Left ventricle myocardium superior (tissue), 1 donor: Measurements from ENCODE around the gene GRK5. TPM values are rescaled to one million over a fixed set of nuclear protein-coding genes. Genes with fewer than 3 reads are reported as not detected.

Source experiments
- ATAC-seq: fragments of 200-7000 bp; cut with Tn5 transposase; one replicate; pipeline ENCODE4 v1.9.1; 2020; ENCODE audit warnings: mild to moderate bottlenecking, moderate library complexity
- DNase-seq: peaks from one replicate; pipeline ENCODE4 v3.0.0-alpha.2; 2020
- intact Hi-C: fragments of 100-400 bp; cut with micrococcal nuclease; formaldehyde crosslinking; loops from one replicate; pipeline ENCODE4 v1.11.0; 2022
- total RNA-seq: library from RNA; stranded (reverse); fragmentation: NEBNext Ultra II Directional; extraction: Animal tissue kit (Norgen Biotek cat#: 25700); gene quantifications from one replicate; pipeline ENCODE4 v1.2.1, GENCODE V29; 2021
- donor health status: DM: no; HTN: yes; CAD: no; lungs with severe emphysema.

The GRK5 gene
- total RNA-seq, 1 donor from 2014 or later: 43.4 TPM

- no peak for DNase-seq
- no peak for ATAC-seq
- intact Hi-C loops: no loop called here
These were observed 153.7 kb downstream of the GRK5 start for GRCh38 chr10:119361037-119361436.

DNA sequence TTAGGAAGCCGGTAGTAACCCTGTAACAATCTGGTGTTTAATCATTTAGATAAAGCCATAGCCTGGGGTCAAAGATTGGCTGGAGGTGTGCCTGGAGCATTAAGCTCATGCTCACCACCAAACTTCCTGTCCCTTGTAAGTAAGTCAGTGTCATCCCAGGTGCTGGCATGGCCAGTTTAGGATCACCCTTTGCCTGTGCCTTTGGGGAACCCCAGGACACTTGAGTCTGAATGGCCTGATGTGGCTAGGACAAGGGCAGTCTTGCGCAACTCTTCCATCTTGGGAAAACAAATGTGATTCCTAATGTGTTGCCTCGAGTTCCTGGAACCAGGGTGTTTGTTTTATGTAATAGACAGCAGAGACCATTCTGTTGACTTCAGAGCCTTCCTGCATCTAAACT is 154.8 kb downstream of the GRK5 start:
- intact Hi-C loops: no loop called here
- peak; percentile 39 for ATAC-seq
- no peak for DNase-seq

DNA sequence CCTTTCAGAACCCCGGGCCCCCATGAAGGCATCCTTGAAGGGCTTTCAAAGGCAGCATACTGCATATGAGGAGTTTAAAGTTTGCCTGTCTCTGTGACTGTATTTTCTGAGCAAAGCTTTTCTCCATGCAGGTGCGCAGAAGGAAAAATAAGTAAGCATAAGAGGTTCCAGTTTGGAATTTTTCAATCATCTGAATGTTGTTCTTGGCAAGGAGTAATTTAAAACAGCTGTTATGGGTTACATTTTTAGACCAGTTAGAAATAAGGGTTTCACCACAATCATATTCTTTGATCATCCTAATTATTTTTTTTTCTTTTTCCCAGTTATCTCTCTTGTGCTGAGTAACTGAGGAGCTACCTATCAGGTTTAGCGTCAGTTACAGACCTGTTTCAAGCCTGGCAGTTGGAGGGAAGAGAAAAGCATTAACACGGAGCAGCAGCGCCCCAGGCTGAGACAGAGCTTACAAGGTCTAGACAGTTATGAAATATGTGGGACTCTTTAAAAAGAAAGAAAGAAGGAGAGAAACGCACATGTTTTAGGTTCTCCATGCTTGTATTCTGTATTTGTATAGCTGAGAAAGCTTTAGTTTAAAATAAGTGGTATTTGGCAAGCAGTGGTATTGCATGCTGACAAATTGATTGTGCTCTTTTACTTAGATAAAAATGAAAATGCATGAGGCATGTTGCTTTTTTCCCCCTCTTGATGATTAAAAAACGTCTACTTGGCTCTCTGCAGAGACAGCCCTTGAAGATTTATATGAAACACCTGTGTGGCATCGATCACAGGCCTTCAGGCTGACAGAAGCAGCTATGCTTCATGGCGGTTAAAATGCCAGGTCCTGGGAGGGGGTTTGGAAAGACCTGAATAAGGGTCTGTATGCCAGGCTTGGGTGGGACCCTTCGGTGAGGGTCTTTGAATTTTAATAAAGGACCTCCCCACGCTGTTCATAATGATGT is 157.6 kb downstream of the GRK5 start:
- DNase-seq (no peak), ATAC-seq (no peak)
- intact Hi-C loops: no loop called here

DNA sequence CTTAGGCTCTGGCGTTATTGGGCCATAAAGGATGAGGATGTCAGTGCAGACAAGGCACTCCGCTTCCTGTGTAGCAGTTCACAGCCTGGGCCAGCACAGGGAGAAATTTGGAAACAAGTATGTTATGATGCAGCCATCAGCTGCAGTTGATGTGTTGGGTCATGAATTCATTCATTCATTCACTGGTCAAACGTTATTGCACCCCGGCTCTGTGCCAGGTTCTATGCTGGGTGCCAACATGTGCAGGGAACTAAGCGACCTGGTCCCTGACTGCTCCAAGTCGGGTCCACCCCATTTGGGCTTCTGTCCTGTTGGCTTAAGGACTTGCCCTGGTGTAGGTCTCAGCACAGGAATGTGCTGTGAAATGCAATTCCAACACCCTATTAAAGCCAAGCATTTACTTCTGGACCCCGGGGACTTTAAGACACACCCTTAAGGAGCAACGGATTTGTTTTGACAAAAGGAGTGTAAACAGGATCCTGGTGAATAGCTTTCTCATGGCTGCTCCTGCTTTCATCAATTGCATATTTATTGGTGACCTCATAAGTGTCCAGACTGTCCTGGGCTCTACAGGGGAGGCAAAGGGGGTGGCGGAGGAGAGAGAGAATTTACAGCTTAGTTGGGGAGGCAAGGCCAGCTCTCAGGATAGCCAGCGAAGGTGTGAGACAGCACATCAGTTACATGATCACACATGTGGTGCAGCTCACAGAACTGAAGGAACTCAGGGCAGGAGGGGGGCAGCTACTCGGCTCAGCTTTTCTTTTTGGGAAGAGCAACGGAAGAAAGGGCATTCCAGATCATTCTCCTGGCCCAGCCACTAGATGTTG is 158.6 kb downstream of the GRK5 start:
- DNase-seq: no peak
- peak; percentile 27 for ATAC-seq
- intact Hi-C loops: no loop called here

GRCh38 chr10:119367841-119368549 is 160.6 kb downstream of the GRK5 start:
- ATAC-seq: no peak
- DNase-seq: no peak
- intact Hi-C loops: no loop called here

DNA sequence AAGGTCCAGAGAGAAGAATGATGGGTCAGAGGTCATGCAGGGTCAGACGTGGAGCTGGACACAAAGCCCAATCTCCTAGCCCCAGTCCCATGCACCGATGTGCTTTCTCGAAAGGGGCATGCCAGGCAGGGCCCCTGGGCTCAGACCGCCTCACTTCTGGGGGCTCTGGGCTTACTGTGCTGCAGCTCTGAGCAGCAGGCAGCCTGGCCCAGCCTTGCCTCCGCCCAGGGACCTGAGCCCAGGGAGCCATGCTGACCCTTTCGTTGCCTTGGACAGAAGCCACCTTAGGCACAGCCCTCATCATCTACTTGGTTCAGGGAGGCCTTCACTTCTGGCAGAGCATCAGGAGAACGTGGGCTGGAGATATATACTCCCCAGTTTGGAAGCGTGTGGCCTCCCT is 161.2 kb downstream of the GRK5 start:
- ATAC-seq (no peak), DNase-seq (no peak)
- intact Hi-C loops: no loop called here

DNA sequence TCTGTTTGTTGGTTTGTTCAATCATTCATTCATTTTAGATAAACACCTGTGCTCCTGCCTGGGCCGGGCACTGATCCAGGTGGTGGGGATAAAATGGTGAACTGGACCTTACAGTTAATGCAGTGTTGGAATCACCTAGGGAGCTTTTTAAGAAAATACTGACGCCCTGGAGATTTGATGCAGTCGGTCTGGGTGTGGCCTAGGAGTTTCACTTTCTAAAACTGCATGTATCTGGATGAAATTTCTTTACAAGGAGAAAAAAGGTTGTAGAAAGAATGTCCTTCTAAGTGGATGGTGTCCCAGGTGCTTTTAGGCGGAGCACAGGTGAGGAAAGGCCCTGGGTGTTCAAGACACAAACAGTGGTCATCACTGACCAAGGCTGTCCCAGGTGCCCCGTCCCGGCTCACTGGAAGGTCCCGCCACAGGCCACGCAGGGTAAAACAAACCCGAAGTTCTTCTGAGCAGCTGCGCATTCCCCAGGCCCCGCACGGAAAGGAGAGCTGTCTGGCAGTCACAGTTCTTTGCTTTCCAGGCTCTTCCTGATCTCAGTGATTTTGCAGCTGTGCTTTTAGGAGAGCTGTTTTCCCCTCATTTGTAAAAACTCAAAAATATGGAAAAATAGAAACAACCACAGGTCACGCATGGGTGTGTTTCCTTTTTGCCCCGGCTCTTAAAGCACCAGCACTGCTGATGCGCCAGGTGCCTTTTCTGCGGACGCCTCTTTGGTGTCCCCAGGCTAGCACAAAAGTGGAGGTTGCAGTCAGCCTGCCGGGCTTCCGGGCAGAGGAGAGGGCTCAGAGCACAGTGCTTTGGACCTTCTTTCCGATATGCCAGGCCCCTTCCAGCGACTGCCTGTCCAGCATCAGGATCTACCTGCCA is 161.9 kb downstream of the GRK5 start:
- intact Hi-C loops: no loop called here
- no peak for ATAC-seq
- no peak for DNase-seq

- DNase-seq (no peak), ATAC-seq (peak; percentile 58)
- intact Hi-C loops: no loop called here
These were observed 162.9 kb downstream of the GRK5 start for GRCh38 chr10:119370111-119370741.

DNA sequence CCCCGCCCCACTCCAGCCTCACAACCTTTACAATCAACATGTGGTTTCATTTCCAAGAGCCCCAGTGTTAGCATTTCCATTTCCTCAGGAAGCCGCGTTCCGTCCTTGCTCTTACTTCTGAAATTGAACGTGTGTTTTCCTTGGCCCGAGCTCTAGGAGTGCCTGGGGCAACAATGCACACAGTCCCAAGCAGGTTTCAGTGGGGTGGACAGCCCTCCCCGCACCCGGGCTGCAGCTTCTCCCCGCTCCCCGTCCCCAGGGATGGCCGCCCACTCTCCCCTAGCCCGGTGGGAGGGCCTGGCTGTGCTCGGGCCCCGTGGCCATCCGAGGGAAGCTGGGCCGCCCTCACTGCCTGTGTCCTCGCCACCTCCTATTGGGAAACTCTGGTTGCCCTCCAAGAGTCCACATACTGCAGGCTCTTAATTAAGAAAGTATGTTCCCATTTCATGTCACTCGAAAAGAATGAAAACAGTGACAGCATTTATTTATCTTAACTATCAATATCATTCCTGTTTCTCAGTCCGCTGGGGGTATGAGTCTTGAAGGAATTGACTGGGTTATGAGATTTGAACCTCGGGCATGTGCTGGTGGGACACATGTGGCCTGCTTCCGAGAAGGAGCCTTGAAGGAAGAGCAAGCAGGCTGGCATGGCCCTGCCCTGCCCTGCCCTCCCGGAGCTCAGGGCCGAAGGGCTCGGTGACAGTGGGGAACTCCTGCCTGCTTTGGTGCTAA is 163.8 kb downstream of the GRK5 start:
- DNase-seq: peak; percentile 88
- peak; percentile 80 for ATAC-seq
- intact Hi-C loops: no loop called here

DNA sequence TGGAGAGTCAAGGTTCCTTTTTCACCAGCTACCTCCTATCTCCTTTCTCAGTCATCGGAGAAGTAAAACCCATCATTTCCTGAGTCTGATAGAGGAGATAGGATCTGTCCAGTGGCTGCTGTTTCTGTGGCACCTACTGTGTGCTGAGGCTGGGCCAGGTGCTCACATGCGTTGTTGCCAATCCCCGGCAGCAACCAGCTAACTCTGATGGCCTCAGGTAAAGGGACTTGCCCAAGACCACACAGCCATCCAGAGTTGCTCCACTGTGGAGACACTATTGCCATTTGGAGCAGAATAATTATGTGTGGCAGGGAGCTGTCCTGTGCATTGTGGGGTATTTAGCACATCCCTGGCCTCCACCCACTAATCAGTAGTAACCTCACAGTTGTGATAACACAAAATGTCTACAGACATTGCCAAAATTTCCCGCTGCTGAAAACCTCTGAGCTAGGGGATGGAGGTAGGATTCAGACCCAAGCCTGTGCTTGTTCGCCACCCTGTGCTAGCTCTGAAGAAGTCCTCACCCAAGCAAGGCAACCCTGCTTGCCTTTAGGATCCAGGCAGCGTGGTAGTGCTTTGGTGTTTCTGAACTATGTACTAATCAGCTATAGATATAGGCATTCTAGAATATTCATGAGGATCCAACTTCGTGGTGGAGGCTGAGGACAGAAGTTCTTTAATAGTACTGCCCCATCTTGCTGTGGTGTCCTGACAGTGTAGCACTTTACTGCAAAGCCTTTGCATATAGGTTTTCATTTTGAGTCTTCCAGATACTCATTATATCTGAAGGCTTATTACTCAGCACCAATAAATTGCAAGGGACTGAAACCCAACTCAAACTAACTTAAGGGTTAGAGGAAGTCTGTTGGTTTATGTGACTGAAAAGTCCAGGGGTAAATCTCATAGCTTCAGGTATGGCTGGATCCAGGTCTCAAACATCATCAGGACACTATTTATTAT is 164.6 kb downstream of the GRK5 start:
- ATAC-seq (no peak), DNase-seq (no peak)
- intact Hi-C loops: no loop called here

- ATAC-seq: no peak
- no peak for DNase-seq
These were observed 166.1 kb downstream of the GRK5 start for GRCh38 chr10:119373294-119374102.

DNA sequence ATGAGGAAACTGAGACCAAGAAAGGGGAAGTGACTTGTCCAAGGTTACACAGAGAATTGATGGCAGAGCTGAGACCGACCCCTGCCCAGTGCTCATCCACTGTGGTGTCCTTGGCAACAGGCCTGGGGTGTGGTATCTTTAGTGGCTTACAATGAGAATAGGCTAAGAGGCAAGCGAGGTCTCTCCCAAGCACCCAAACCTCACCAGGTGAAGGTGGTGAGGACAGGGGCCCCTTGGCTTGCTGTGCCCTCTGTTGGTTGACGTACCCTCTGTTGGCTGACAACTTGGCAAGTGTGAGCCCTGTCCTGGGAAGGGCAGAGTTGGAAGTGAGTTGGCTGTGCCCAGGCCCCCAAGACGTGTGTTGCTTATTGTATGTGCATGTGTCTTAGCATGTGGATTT is 166.9 kb downstream of the GRK5 start:
- no peak for DNase-seq
- intact Hi-C loops: no loop called here

More at GRCh38 chr10:119373294-119374102, 166.1 kb downstream of the GRK5 start:
- intact Hi-C loops: no loop called here

GRCh38 chr10:119375574-119376272 is 168.4 kb downstream of the GRK5 start:
- peak; percentile 14 for ATAC-seq
- peak; percentile 64 for DNase-seq
- intact Hi-C loops: no loop called here

More for the DNA sequence above, 166.9 kb downstream of the GRK5 start:
- no peak for ATAC-seq

GRCh38 chr10:119377451-119377957 is 170.1 kb downstream of the GRK5 start:
- intact Hi-C loops: no loop called here
- ATAC-seq (peak; percentile 53), DNase-seq (no peak)
